Sigmoid colon (tissue), 3 donors: ENCODE data around the gene CDKL5.

Experiments used
- CTCF ChIP-seq, 4 experiments: fragments of 450-650 bp in 3 of 4; fragments of 200-600 bp in 1 of 4; IDR thresholded peaks; one replicate each; pipeline ENCODE4 v1.5.1; 2016 to 2019; ENCODE audit warnings: antibody characterized with exemption in 4 of 4, mild to moderate bottlenecking in 3 of 4, moderate library complexity in 2 of 4
- POLR2A ChIP-seq, 2 donors: fragments of 450-650 bp; IDR thresholded peaks; one replicate each; pipeline ENCODE4 v1.6.1; 2016; ENCODE audit warnings: antibody characterized with exemption in 2 of 2, mild to moderate bottlenecking in 2 of 2, moderate library complexity in 2 of 2

GRCh38 chrX:18537524-18537923 lies 112.1 kb downstream of the CDKL5 start:
- TF ChIP-seq CTCF (IDR thresholded peaks at IDR 0.05) = no peak
- TF ChIP-seq POLR2A (IDR thresholded peaks at IDR 0.05) = no peak
